ENCODE measurements around the gene PITPNB.

PITPNB gene

GRCh38 chr22:27919222-27919941, at the start of gene PITPNB:
Gene PITPNB (minus strand): TSS chr22:27919256. CDS start chr22:27919191, 65 bp downstream.
- peak; percentile 97 to 98 for DNase-seq (ENCODE audit: low read depth in 2 of 2)

- DNase-seq (ENCODE audit: low read depth in 2 of 2): no peak
These were observed 47.4 kb upstream of the PITPNB start for GRCh38 chr22:27966168-27967064.

- DNase-seq (ENCODE audit: low read depth in 2 of 2): no peak
These were observed 43.4 kb upstream of the PITPNB start for GRCh38 chr22:27962268-27963044.

GRCh38 chr22:27961680-27962079, 42.6 kb upstream of the PITPNB start:
- no peak for DNase-seq (ENCODE audit: low read depth in 2 of 2)

GRCh38 chr22:27961182-27961581, 42.1 kb upstream of the PITPNB start:
- no peak for DNase-seq (ENCODE audit: low read depth in 2 of 2)

- DNase-seq (ENCODE audit: low read depth in 2 of 2): no peak
These were observed 40.5 kb upstream of the PITPNB start for GRCh38 chr22:27959335-27960090.

GRCh38 chr22:27952779-27953178, 33.7 kb upstream of the PITPNB start:
- no peak for DNase-seq (ENCODE audit: low read depth in 2 of 2)

GRCh38 chr22:27952091-27952490, 33.0 kb upstream of the PITPNB start:
- no peak for DNase-seq (ENCODE audit: low read depth in 2 of 2)

GRCh38 chr22:27949421-27949820, 30.4 kb upstream of the PITPNB start:
- no peak for DNase-seq (ENCODE audit: low read depth in 2 of 2)

- DNase-seq (ENCODE audit: low read depth in 2 of 2): no peak
These were observed 29.5 kb upstream of the PITPNB start for GRCh38 chr22:27948569-27948968.

- no peak for DNase-seq (ENCODE audit: low read depth in 2 of 2)
These were observed 28.4 kb upstream of the PITPNB start for GRCh38 chr22:27947448-27947847.

- DNase-seq (ENCODE audit: low read depth in 2 of 2): no peak
These were observed 22.1 kb upstream of the PITPNB start for GRCh38 chr22:27941143-27941542.

- no peak for DNase-seq (ENCODE audit: low read depth in 2 of 2)
These were observed 18.4 kb upstream of the PITPNB start for GRCh38 chr22:27937453-27937852.

- no peak for DNase-seq (ENCODE audit: low read depth in 2 of 2)
These were observed 16.8 kb upstream of the PITPNB start for GRCh38 chr22:27935897-27936296.

GRCh38 chr22:27934069-27934468, 15.0 kb upstream of the PITPNB start:
- no peak for DNase-seq (ENCODE audit: low read depth in 2 of 2)

- DNase-seq (ENCODE audit: low read depth in 2 of 2): no peak
These were observed 14.3 kb upstream of the PITPNB start for GRCh38 chr22:27933186-27933983.

- no peak for DNase-seq (ENCODE audit: low read depth in 2 of 2)
These were observed 11.4 kb upstream of the PITPNB start for GRCh38 chr22:27930331-27931060.

GRCh38 chr22:27927608-27928007, 8.6 kb upstream of the PITPNB start:
- DNase-seq (ENCODE audit: low read depth in 2 of 2): no peak

GRCh38 chr22:27925331-27925730, 6.3 kb upstream of the PITPNB start:
- no peak for DNase-seq (ENCODE audit: low read depth in 2 of 2)
